HG02610 (cell line): ENCODE results near the gene VAV2.

Experiments
- ATAC-seq: cut with Tn5 transposase; IDR thresholded peaks from one replicate; pipeline ENCODE4 v1.9.1; 2021; ENCODE audit warnings: mild to moderate bottlenecking, moderate library complexity; ENCODE audit not compliant: unreplicated experiment

The VAV2 gene

GRCh38 chr9:133981589-133981957, 10.6 kb downstream of the VAV2 start:
- ATAC-seq: no peak

- no peak for ATAC-seq
Observed at GRCh38 chr9:133980864-133981588, 11.1 kb downstream of the VAV2 start.

GRCh38 chr9:133979921-133980863, 11.9 kb downstream of the VAV2 start:
- no peak for ATAC-seq

GRCh38 chr9:133979273-133979920, 12.7 kb downstream of the VAV2 start:
- ATAC-seq: no peak

GRCh38 chr9:133978899-133979272, 13.2 kb downstream of the VAV2 start:
- ATAC-seq: no peak

- no peak for ATAC-seq
Observed at GRCh38 chr9:133978226-133978898, 13.8 kb downstream of the VAV2 start.

- ATAC-seq: no peak
Observed at GRCh38 chr9:133977421-133978201, 14.5 kb downstream of the VAV2 start.

- no peak for ATAC-seq
Observed at GRCh38 chr9:133976887-133977286, 15.2 kb downstream of the VAV2 start.

- ATAC-seq: no peak
Observed at GRCh38 chr9:133976191-133976861, 15.8 kb downstream of the VAV2 start.

- no peak for ATAC-seq
Observed at GRCh38 chr9:133975511-133975910, 16.6 kb downstream of the VAV2 start.

GRCh38 chr9:133974631-133975341, 17.3 kb downstream of the VAV2 start:
- ATAC-seq: no peak

- no peak for ATAC-seq
Observed at GRCh38 chr9:133973791-133974630, 18.1 kb downstream of the VAV2 start.

GRCh38 chr9:133973111-133973790, 18.9 kb downstream of the VAV2 start:
- no peak for ATAC-seq

GRCh38 chr9:133971981-133972941, 19.9 kb downstream of the VAV2 start:
- no peak for ATAC-seq

- no peak for ATAC-seq
Observed at GRCh38 chr9:133971121-133971951, 20.8 kb downstream of the VAV2 start.
